GM10847 (cell line): ENCODE results near the gene TRIM52.

Experiments used
- POLR2A ChIP-seq: IDR thresholded peaks from 2 replicates; pipeline ENCODE4 v1.6.1; 2011; ENCODE audit not compliant: insufficient read length; ENCODE audit errors: extremely low read depth

TRIM52 gene

GRCh38 chr5:181260720-181261319 lies at the start of gene TRIM52:
TSS of gene TRIM52 (minus strand) at chr5:181261143. CDS start at chr5:181260813, 330 bp downstream.
- peak; percentile 99 for TF ChIP-seq POLR2A

GRCh38 chr5:181283347-181283746 lies 22.4 kb upstream of the TRIM52 start:
- TF ChIP-seq POLR2A = no peak

- TF ChIP-seq POLR2A = no peak
Observed at GRCh38 chr5:181282874-181283273, 21.9 kb upstream of the TRIM52 start.

- TF ChIP-seq POLR2A = no peak
Observed at GRCh38 chr5:181281984-181282316, 21.0 kb upstream of the TRIM52 start.

GRCh38 chr5:181281077-181281983 lies 20.4 kb upstream of the TRIM52 start:
- TF ChIP-seq POLR2A = no peak

GRCh38 chr5:181280251-181280762 lies 19.4 kb upstream of the TRIM52 start:
- no peak for TF ChIP-seq POLR2A

- TF ChIP-seq POLR2A = no peak
Observed at GRCh38 chr5:181271081-181271480, 10.1 kb upstream of the TRIM52 start.

GRCh38 chr5:181265092-181265671 lies 4.2 kb upstream of the TRIM52 start:
- TF ChIP-seq POLR2A = no peak

GRCh38 chr5:181263633-181264032 lies 2.7 kb upstream of the TRIM52 start:
- no peak for TF ChIP-seq POLR2A

GRCh38 chr5:181261320-181262049 lies 542 bp upstream of the TRIM52 start:
- peak; percentile 76 for TF ChIP-seq POLR2A

GRCh38 chr5:181259974-181260719 lies 796 bp downstream of the TRIM52 start:
- TF ChIP-seq POLR2A = no peak

GRCh38 chr5:181259283-181259682 lies 1.7 kb downstream of the TRIM52 start:
- TF ChIP-seq POLR2A = no peak

GRCh38 chr5:181258576-181258975 lies 2.4 kb downstream of the TRIM52 start:
- TF ChIP-seq POLR2A = no peak

- TF ChIP-seq POLR2A = no peak
Observed at GRCh38 chr5:181255836-181256578, 4.9 kb downstream of the TRIM52 start.
